Trophoblast cell (in vitro differentiated cells and primary cell): ENCODE measurements around the gene PSMA2.

Source experiments
- DNase-seq, 2 donors: peaks; one replicate each; pipeline ENCODE4 v3.0.0-alpha.2; 2016
- H2AFZ ChIP-seq: 2 replicates; pipeline ENCODE4 v1.6.1; 2013; ENCODE audit warnings: low read length, moderate library complexity, mild to moderate bottlenecking; ENCODE audit not compliant: insufficient read depth, poor library complexity
- H2AK5ac ChIP-seq: 2 replicates; pipeline ENCODE4 v1.6.1; 2013; ENCODE audit warnings: mild to moderate bottlenecking, low read length
- H2BK120ac ChIP-seq: 2 replicates; pipeline ENCODE4 v1.6.1; 2013; ENCODE audit warnings: low read length, mild to moderate bottlenecking, moderate library complexity; ENCODE audit not compliant: insufficient read depth, poor library complexity
- H2BK12ac ChIP-seq: 2 replicates; pipeline ENCODE4 v1.6.1; 2013; ENCODE audit warnings: mild to moderate bottlenecking, low read length, moderate library complexity
- H2BK5ac ChIP-seq: 2 replicates; pipeline ENCODE4 v1.6.1; 2013; ENCODE audit warnings: low read length, low read depth, moderate library complexity, mild to moderate bottlenecking; ENCODE audit not compliant: poor library complexity
- H3K14ac ChIP-seq: 2 replicates; pipeline ENCODE4 v1.6.1; 2013; ENCODE audit warnings: mild to moderate bottlenecking, low read length
- H3K18ac ChIP-seq: 2 replicates; pipeline ENCODE4 v1.6.1; 2013; ENCODE audit warnings: mild to moderate bottlenecking, low read length
- H3K23ac ChIP-seq: 2 replicates; pipeline ENCODE4 v1.6.1; 2013; ENCODE audit warnings: low read length
- H3K27ac ChIP-seq: 2 replicates; pipeline ENCODE4 v1.5.1; 2013; ENCODE audit warnings: low read depth, mild to moderate bottlenecking, inconsistent platforms, low read length, moderate library complexity
- H3K27me3 ChIP-seq: 2 replicates; pipeline ENCODE4 v1.6.1; 2013; ENCODE audit warnings: inconsistent platforms, mild to moderate bottlenecking, low read length, moderate library complexity; ENCODE audit not compliant: insufficient read depth
- H3K36me3 ChIP-seq, 2 experiments: 1 replicate in 1 of 2; 2 replicates in 1 of 2; pipeline ENCODE4 v1.6.1; 2013; ENCODE audit warnings: low read length in 2 of 2, mild to moderate bottlenecking in 2 of 2, moderate library complexity in 1 of 2; ENCODE audit not compliant: insufficient read depth in 2 of 2, control insufficient read depth in 1 of 2
- H3K4ac ChIP-seq: 2 replicates; pipeline ENCODE4 v1.6.1; 2013; ENCODE audit warnings: low read depth, mild to moderate bottlenecking, low read length, moderate library complexity
- H3K4me1 ChIP-seq, 2 experiments: 1 replicate in 1 of 2; 2 replicates in 1 of 2; pipeline ENCODE4 v1.6.1; 2013; ENCODE audit warnings: low read length in 2 of 2, mild to moderate bottlenecking in 2 of 2, moderate library complexity in 1 of 2; ENCODE audit not compliant: insufficient read depth in 2 of 2, control insufficient read depth in 1 of 2
- H3K4me2 ChIP-seq: 2 replicates; pipeline ENCODE4 v1.6.1; 2013; ENCODE audit warnings: inconsistent platforms, mild to moderate bottlenecking, low read length, moderate library complexity
- H3K4me3 ChIP-seq: 2 replicates; pipeline ENCODE4 v1.5.1; 2013; ENCODE audit warnings: mild to moderate bottlenecking, low read depth, low read length, inconsistent platforms
- H3K79me1 ChIP-seq: one replicate; pipeline ENCODE4 v1.6.1; 2013; ENCODE audit warnings: low read length
- H3K79me2 ChIP-seq: 2 replicates; pipeline ENCODE4 v1.6.1; 2013; ENCODE audit warnings: low read length, mild to moderate bottlenecking; ENCODE audit not compliant: control insufficient read depth, insufficient read depth, poor library complexity
- H3K9ac ChIP-seq: 2 replicates; pipeline ENCODE4 v1.6.1; 2013; ENCODE audit warnings: mild to moderate bottlenecking, low read length
- H3K9me3 ChIP-seq: 2 replicates; pipeline ENCODE4 v1.6.1; 2013; ENCODE audit warnings: low read depth, mild to moderate bottlenecking, control low read depth, inconsistent platforms, low read length; ENCODE audit not compliant: insufficient read depth
- H4K12ac ChIP-seq: 2 replicates; pipeline ENCODE4 v1.6.1; 2013; ENCODE audit warnings: low read depth, mild to moderate bottlenecking, low read length, moderate library complexity
- H4K8ac ChIP-seq: 2 replicates; pipeline ENCODE4 v1.6.1; 2013; ENCODE audit warnings: low read depth, mild to moderate bottlenecking, low read length, moderate library complexity
- H4K91ac ChIP-seq: one replicate; pipeline ENCODE4 v1.6.1; 2013; ENCODE audit warnings: low read depth, mild to moderate bottlenecking, low read length, moderate library complexity
- WGBS: extraction: QIAGEN DNeasy Blood & Tissue Kit; methylation state at CpG from one replicate; pipeline ENCODE4 v1.1.7; 2013; ENCODE audit warnings: missing lambda C conversion rate; ENCODE audit not compliant: insufficient read length, insufficient coverage; ENCODE audit errors: extremely low coverage; 5-methylcytosine and 5-hydroxymethylcytosine counted together

Gene PSMA2

DNA sequence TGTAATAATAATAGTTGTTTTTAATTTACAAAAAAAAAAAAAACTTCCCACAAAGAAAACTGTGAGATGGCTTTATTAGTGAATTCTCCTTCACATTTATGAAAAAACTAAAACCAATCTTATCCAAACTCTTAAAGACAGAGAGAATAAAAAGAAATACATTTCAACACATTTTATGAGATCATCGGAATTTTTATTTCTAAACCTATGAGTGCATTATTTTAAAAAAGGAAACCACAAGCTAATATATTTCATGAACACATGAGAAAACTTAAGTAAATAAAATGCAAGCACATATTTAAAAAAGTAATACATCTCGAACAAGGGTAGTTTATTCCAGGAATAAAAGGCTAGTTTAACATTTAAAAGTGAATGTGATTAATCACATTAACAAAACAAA, 51.6 kb downstream of the PSMA2 start:
- H4K8ac ChIP-seq: no peak overlapping the region
- peaks cover 5% of the 10 kb centered on the region for H3K9me3 ChIP-seq
- H3K4ac ChIP-seq: no peak overlapping the region
- no CpG with 5 or more reads among the region's 2 CpGs for WGBS
- H3K4me1 ChIP-seq: no peaks in the 10 kb centered on the region
- H2AK5ac ChIP-seq: no peak overlapping the region
- H3K14ac ChIP-seq: no peak overlapping the region
- no peak for DNase-seq
- no peaks in the 10 kb centered on the region for H3K36me3 ChIP-seq
- H4K91ac ChIP-seq: no peak overlapping the region
- H4K12ac ChIP-seq: no peak overlapping the region
- no peak overlapping the region for H3K23ac ChIP-seq
- H2BK120ac ChIP-seq: no peak overlapping the region
- no peak overlapping the region for H2BK12ac ChIP-seq
- no peak overlapping the region for H2AFZ ChIP-seq
- H3K79me2 ChIP-seq: no peaks in the 10 kb centered on the region
- H3K27ac ChIP-seq: no peak overlapping the region
- H3K9ac ChIP-seq: no peak overlapping the region
- H3K4me2 ChIP-seq: no peak overlapping the region
- no peak overlapping the region for H2BK5ac ChIP-seq
- H3K79me1 ChIP-seq: no peaks in the 10 kb centered on the region
- no peaks in the 10 kb centered on the region for H3K27me3 ChIP-seq
- no peak overlapping the region for H3K4me3 ChIP-seq
- H3K18ac ChIP-seq: no peak overlapping the region

DNA sequence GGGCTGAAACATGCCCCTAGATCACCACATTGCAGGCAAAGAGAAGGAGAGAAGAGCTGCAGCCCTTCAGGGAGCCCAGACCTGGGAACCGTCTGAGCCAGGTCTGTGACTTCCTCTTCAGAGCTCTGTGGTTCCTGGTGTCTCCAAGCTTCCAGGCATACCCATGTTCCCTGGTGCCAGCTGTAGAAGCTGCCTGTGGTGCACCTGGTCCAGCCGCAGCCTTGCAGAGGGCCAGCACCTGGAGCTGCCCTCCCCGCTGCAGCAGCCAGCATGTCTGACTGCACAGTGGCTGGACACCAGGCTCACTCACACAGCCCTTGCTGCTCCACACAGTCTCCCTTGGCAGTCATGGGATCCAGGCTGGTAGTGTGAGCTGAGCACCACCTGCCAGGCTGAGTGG, 53.7 kb downstream of the PSMA2 start:
- Histone ChIP-seq H2AFZ (no peak overlapping the region), H4K91ac (no peak overlapping the region), H3K27me3 (no peaks in the 10 kb centered on the region), H4K8ac (no peak overlapping the region), H4K12ac (no peak overlapping the region), H3K79me1 (no peaks in the 10 kb centered on the region), H3K14ac (no peak overlapping the region), H3K4ac (no peak overlapping the region), H3K79me2 (no peaks in the 10 kb centered on the region), H3K23ac (no peak overlapping the region), H3K27ac (no peak overlapping the region), H3K9ac (no peak overlapping the region), H2BK5ac (no peak overlapping the region), H2AK5ac (no peak overlapping the region), H2BK120ac (no peak overlapping the region), H3K4me3 (no peak overlapping the region), H3K4me1 (no peaks in the 10 kb centered on the region), H2BK12ac (no peak overlapping the region), H3K9me3 (peaks cover 5% of the 10 kb centered on the region), H3K18ac (no peak overlapping the region), H3K4me2 (no peak overlapping the region), H3K36me3 (no peaks in the 10 kb centered on the region)
- no CpG with 5 or more reads among the region's 3 CpGs for WGBS
- DNase-seq: no peak

DNA sequence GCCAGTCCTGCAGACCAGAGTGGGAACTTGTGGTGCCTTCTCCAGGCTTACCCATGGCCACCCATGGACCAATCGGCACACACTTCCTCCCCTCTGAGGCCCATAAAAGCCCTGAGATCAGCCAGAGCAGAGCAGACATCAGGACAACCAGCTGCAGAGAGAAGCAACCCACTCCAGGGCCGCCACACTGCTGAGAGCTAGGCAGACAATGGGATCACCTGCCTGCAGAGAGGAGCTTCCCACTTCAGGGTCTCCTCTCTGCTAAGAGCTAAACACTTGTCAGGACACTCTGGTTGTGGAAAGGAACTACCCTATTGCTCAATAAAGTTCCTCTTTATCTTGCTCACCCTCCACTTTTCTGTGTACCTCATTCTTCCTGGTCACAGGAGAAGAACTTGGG, 54.1 kb downstream of the PSMA2 start:
- H2BK5ac ChIP-seq: no peak overlapping the region
- no peak overlapping the region for H4K12ac ChIP-seq
- H4K8ac ChIP-seq: no peak overlapping the region
- H3K9ac ChIP-seq: no peak overlapping the region
- WGBS: no CpG with 5 or more reads among the region's 2 CpGs
- no peaks in the 10 kb centered on the region for H3K4me1 ChIP-seq
- H3K27me3 ChIP-seq: no peaks in the 10 kb centered on the region
- H3K27ac ChIP-seq: no peak overlapping the region
- H3K14ac ChIP-seq: no peak overlapping the region
- H3K23ac ChIP-seq: no peak overlapping the region
- H2BK120ac ChIP-seq: no peak overlapping the region
- no peak overlapping the region for H3K4me2 ChIP-seq
- no peak overlapping the region for H2AFZ ChIP-seq
- no peak overlapping the region for H2AK5ac ChIP-seq
- no peak for DNase-seq
- H3K4me3 ChIP-seq: no peak overlapping the region
- no peak overlapping the region for H2BK12ac ChIP-seq
- H3K79me2 ChIP-seq: no peaks in the 10 kb centered on the region
- no peaks in the 10 kb centered on the region for H3K79me1 ChIP-seq
- peaks cover 5% of the 10 kb centered on the region for H3K9me3 ChIP-seq
- no peaks in the 10 kb centered on the region for H3K36me3 ChIP-seq
- H3K18ac ChIP-seq: no peak overlapping the region
- no peak overlapping the region for H3K4ac ChIP-seq
- H4K91ac ChIP-seq: no peak overlapping the region

DNA sequence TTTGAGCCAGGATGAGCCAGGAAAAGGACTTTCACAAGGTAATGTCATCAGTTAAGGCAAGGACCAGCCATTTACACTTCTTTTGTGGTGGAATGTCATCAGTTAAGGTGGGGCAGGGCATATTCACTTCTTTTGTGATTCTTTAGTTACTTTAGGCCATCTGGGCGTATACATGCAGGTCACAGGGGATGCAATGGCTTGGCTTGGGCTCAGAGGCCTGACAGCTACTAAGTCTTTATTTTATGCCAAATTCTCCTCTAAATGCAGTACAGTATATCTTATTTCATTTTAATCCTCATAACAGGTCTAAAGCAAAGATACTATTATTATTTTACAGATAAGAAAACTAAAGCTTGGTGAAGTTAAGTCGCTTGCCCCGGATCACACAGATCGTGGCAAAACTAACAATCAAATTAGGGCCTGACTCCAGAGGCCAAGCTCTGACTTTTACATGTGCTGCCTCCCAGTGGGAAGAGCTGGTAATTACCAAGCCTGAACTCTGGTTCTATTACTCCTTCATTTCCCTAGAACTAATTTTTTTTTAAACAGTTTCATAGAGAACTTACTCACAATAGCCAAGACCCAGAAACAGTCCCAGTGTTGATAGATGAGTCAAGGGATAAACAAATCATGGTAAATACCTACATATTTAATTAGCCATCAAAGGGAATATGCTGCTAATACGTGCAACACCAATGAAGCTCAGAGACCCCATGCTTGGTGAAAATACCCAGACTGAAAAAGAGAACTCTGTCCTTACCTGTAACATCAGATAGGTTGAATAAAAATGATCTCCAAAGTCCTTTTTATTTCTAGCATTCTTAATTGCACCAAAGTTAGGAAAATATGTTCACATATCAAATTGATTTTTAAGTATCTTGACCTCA, 55.5 kb downstream of the PSMA2 start:
- Histone ChIP-seq H3K4ac (no peak overlapping the region), H4K8ac (no peak overlapping the region), H3K4me2 (no peak overlapping the region), H4K91ac (no peak overlapping the region), H2AFZ (no peak overlapping the region), H3K27ac (no peak overlapping the region), H3K79me1 (no peaks in the 10 kb centered on the region), H3K79me2 (no peaks in the 10 kb centered on the region), H3K23ac (no peak overlapping the region), H2BK12ac (no peak overlapping the region), H3K18ac (no peak overlapping the region), H3K36me3 (no peaks in the 10 kb centered on the region), H3K9ac (no peak overlapping the region), H2BK120ac (no peak overlapping the region), H3K4me3 (no peak overlapping the region), H3K27me3 (no peaks in the 10 kb centered on the region), H3K4me1 (no peaks in the 10 kb centered on the region), H2BK5ac (no peak overlapping the region), H4K12ac (no peak overlapping the region), H2AK5ac (no peak overlapping the region), H3K14ac (no peak overlapping the region), H3K9me3 (peaks cover 5% of the 10 kb centered on the region)
- WGBS: no CpG with 5 or more reads among the region's 5 CpGs
- DNase-seq: peak; percentile 52 to 84
